IMR-90 (cell line): Measurements from ENCODE around the gene CCL4L2. TPM values are rescaled to one million over a fixed set of nuclear protein-coding genes. Genes with fewer than 3 reads are reported as not detected.

Experiments
- ATAC-seq: fragments of 200-7000 bp; cut with Tn5 transposase; 2 replicates; pipeline ENCODE4 v1.9.1; 2020; ENCODE audit warnings: low read depth, mild to moderate bottlenecking, moderate library complexity
- BruUV-seq: library from RNA; stranded (reverse); fragments of 400-500 nt; replicated peaks from 2 replicates; lab custom pipeline; 2021; lab: Mats Ljungman, UMichigan
- CTCF ChIA-PET: fragments of 300-600 bp; formaldehyde crosslinking; extraction: SDS; loops from one replicate; lab custom pipeline; 2021; ENCODE audit warnings: antibody characterized with exemption; lab: Yijun Ruan, JAX
- POLR2A ChIA-PET: fragments of 300-600 bp; sonication (Branson Sonifier 250); formaldehyde crosslinking; loops from one replicate; lab custom pipeline; 2022; ENCODE audit warnings: antibody characterized with exemption; ENCODE audit not compliant: unreplicated experiment; lab: Charles Lee
- DNase-seq: peaks from one replicate; pipeline ENCODE4 v3.0.0; 2013
- H2AFZ ChIP-seq: replicated peaks from 2 replicates; pipeline ENCODE3; 2013; ENCODE audit warnings: low read length, mild to moderate bottlenecking; ENCODE audit not compliant: poor library complexity
- H2AK5ac ChIP-seq: 2 replicates; pipeline ENCODE4 v1.6.1; 2013; ENCODE audit warnings: low read depth, low read length, inconsistent platforms
- H2AK9ac ChIP-seq: replicated peaks from 2 replicates; pipeline ENCODE3; 2013; ENCODE audit warnings: mild to moderate bottlenecking, low read depth, low read length, moderate library complexity; ENCODE audit not compliant: poor library complexity
- H2BK120ac ChIP-seq: 2 replicates; pipeline ENCODE4 v1.6.1; 2013; ENCODE audit warnings: low read depth, low read length, inconsistent platforms
- H2BK15ac ChIP-seq: 3 replicates; pipeline ENCODE4 v1.6.1; 2013; ENCODE audit warnings: low read depth, low read length, inconsistent platforms
- H2BK20ac ChIP-seq: 2 replicates; pipeline ENCODE4 v1.6.1; 2013; ENCODE audit warnings: low read depth, mild to moderate bottlenecking, inconsistent platforms, low read length, moderate library complexity
- H2BK5ac ChIP-seq: 2 replicates; pipeline ENCODE4 v1.6.1; 2013; ENCODE audit warnings: mild to moderate bottlenecking, low read depth, low read length, inconsistent platforms; ENCODE audit not compliant: poor library complexity, severe bottlenecking
- H3K14ac ChIP-seq: replicated peaks from 2 replicates; pipeline ENCODE4 v1.6.1; 2013; ENCODE audit warnings: low read depth, low read length, inconsistent platforms
- H3K18ac ChIP-seq: 2 replicates; pipeline ENCODE4 v1.6.1; 2013; ENCODE audit warnings: low read depth, low read length, control low read depth
- H3K23ac ChIP-seq: 2 replicates; pipeline ENCODE4 v1.6.1; 2013; ENCODE audit warnings: low read depth, low read length, inconsistent platforms
- H3K27ac ChIP-seq: 2 replicates; pipeline ENCODE4 v1.5.1; 2013; ENCODE audit warnings: mild to moderate bottlenecking, control low read depth, low read length; ENCODE audit not compliant: insufficient read depth
- H3K27me3 ChIP-seq: 2 replicates; pipeline ENCODE4 v1.6.1; 2013; ENCODE audit warnings: low read length; ENCODE audit not compliant: control insufficient read depth, insufficient read depth
- H3K36me3 ChIP-seq: 2 replicates; pipeline ENCODE4 v1.6.1; 2013; ENCODE audit warnings: low read length, mixed read lengths; ENCODE audit not compliant: control insufficient read depth, insufficient read depth
- H3K4ac ChIP-seq: 2 replicates; pipeline ENCODE4 v1.6.1; 2013; ENCODE audit warnings: low read depth, low read length, inconsistent platforms
- H3K4me1 ChIP-seq: 2 replicates; pipeline ENCODE4 v1.6.1; 2013; ENCODE audit warnings: low read length, mixed read lengths; ENCODE audit not compliant: control insufficient read depth, insufficient read depth
- H3K4me2 ChIP-seq: 2 replicates; pipeline ENCODE4 v1.6.1; 2013; ENCODE audit warnings: low read depth, mild to moderate bottlenecking, control low read depth, low read length, moderate library complexity
- H3K4me3 ChIP-seq: 2 replicates; pipeline ENCODE4 v1.5.1; 2013; ENCODE audit warnings: low read depth, mild to moderate bottlenecking, control low read depth, low read length, moderate library complexity; ENCODE audit not compliant: insufficient read depth
- H3K56ac ChIP-seq: 2 replicates; pipeline ENCODE4 v1.6.1; 2013; ENCODE audit warnings: low read length, inconsistent platforms; ENCODE audit not compliant: insufficient read depth; ENCODE audit errors: extremely low read depth
- H3K79me1 ChIP-seq, 2 experiments: 2 replicates each; pipeline ENCODE4 v1.6.1; 2013; ENCODE audit warnings: low read length in 2 of 2, inconsistent platforms in 1 of 2, low read depth in 1 of 2
- H3K9ac ChIP-seq: 2 replicates; pipeline ENCODE4 v1.6.1; 2013; ENCODE audit warnings: low read depth, low read length, control low read depth
- H3K9me1 ChIP-seq: 2 replicates; pipeline ENCODE4 v1.6.1; 2013; ENCODE audit warnings: low read length, inconsistent platforms; ENCODE audit not compliant: insufficient read depth
- H3K9me3 ChIP-seq: 2 replicates; pipeline ENCODE4 v1.6.1; 2013; ENCODE audit warnings: low read length; ENCODE audit not compliant: control insufficient read depth, insufficient read depth
- H4K20me1 ChIP-seq: 2 replicates; pipeline ENCODE4 v1.6.1; 2013; ENCODE audit warnings: low read length, inconsistent platforms; ENCODE audit not compliant: insufficient read depth
- H4K5ac ChIP-seq: 2 replicates; pipeline ENCODE4 v1.6.1; 2013; ENCODE audit warnings: mild to moderate bottlenecking, low read depth, low read length, control low read depth
- H4K8ac ChIP-seq, 2 experiments: 2 replicates each; pipeline ENCODE4 v1.6.1; 2013; ENCODE audit warnings: low read depth in 2 of 2, low read length in 2 of 2, control low read depth in 1 of 2, inconsistent platforms in 1 of 2
- H4K91ac ChIP-seq: 2 replicates; pipeline ENCODE4 v1.6.1; 2013; ENCODE audit warnings: low read depth, low read length, inconsistent platforms; ENCODE audit not compliant: insufficient read depth
- BHLHE40 ChIP-seq: fragments of 150-350 bp; IDR thresholded peaks from 2 replicates; pipeline ENCODE4 v1.6.1; 2016; ENCODE audit warnings: mild to moderate bottlenecking, low read depth, low read length
- CHD1 ChIP-seq: IDR thresholded peaks from 2 replicates; pipeline ENCODE4 v1.6.1; 2012; ENCODE audit warnings: low read depth, low read length, improper control_type of control experiment
- ELK1 ChIP-seq: fragments of 150-350 bp; IDR thresholded peaks from 2 replicates; pipeline ENCODE4 v1.6.1; 2016; ENCODE audit warnings: low read depth, mild to moderate bottlenecking, low read length, moderate library complexity, borderline replicate concordance
- MXI1 ChIP-seq: IDR thresholded peaks from 2 replicates; pipeline ENCODE4 v1.6.1; 2012; ENCODE audit warnings: low read depth, mild to moderate bottlenecking, low read length, moderate library complexity, borderline replicate concordance
- NFE2L2 ChIP-seq: fragments of 150-350 bp; IDR thresholded peaks from 2 replicates; pipeline ENCODE4 v1.6.1; 2016; ENCODE audit warnings: low read depth, mild to moderate bottlenecking, low read length
- POLR2A ChIP-seq: IDR thresholded peaks from 2 replicates; pipeline ENCODE4 v1.6.1; 2012; ENCODE audit warnings: mild to moderate bottlenecking, low read depth, low read length
- RCOR1 ChIP-seq: IDR thresholded peaks from 2 replicates; pipeline ENCODE4 v1.6.1; 2012; ENCODE audit warnings: mild to moderate bottlenecking, low read length, improper control_type of control experiment; ENCODE audit not compliant: insufficient replicate concordance
- RFX5 ChIP-seq: IDR thresholded peaks from 2 replicates; pipeline ENCODE4 v1.8.0; 2012; ENCODE audit warnings: low read depth, mild to moderate bottlenecking, low read length, moderate library complexity
- USF2 ChIP-seq: fragments of 150-350 bp; IDR thresholded peaks from 2 replicates; pipeline ENCODE4 v1.6.1; 2017; ENCODE audit warnings: mild to moderate bottlenecking, antibody characterized with exemption, low read length, low read depth
- dilution Hi-C: fragments of 300-500 bp; cut with HindIII; formaldehyde crosslinking; loops from one replicate; pipeline ENCODE4 v1.14.3; 2018; ENCODE audit warnings: low sequenced_read_pairs; ENCODE audit not compliant: unreplicated experiment
- in situ Hi-C: fragments of 300-500 bp; cut with MboI; formaldehyde crosslinking; loops from 3 replicates; pipeline ENCODE4 v1.14.3; 2019; ENCODE audit warnings: low sequenced_read_pairs, inconsistent platforms, mixed read lengths
- intact Hi-C: fragments of 100-400 bp; cut with micrococcal nuclease; formaldehyde crosslinking; loops from 2 replicates; pipeline ENCODE4 v1.10.0; 2022
- polyA plus RNA-seq, 3 experiments: library from polyadenylated mRNA; depleted of rRNA; stranded (reverse); fragments of >200 nt; gene quantifications; 2 replicates each; pipeline ENCODE4 v1.2.3, GENCODE V29; 2012; ENCODE audit warnings: low replicate concordance in 1 of 3
- total RNA-seq: library from RNA; depleted of rRNA; stranded (reverse); fragments of >200 nt; gene quantifications from 2 replicates; pipeline ENCODE4 v1.2.3, GENCODE V29; 2012

CCL4L2 gene
- total and polyA plus RNA-seq, 2 of the 4 experiments (the other 2 are of a cell fraction): not detected

DNA sequence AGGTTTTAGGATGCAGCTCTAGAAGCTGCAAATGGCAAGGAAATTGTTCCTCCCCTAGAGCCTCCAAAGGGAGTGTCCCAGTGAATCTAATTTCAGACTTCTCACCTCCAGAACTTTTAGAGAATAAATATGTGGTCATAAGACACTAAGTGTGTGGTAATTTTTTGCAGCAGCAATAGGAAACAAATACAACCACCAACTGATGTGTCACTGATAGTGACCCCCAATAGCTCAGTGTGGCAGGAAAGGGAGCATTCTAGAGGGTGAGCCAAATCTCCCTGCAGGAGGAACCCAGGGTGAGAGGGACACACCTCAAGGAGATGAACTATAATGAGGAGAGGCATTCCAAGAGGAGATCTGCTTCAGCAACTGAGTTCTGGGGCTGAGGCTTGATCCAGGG is 4.1 kb downstream of the CCL4L2 start:
- Histone ChIP-seq H2AK9ac (no peak overlapping the region), H3K27ac (no peak overlapping the region), H3K23ac (no peak overlapping the region), H3K56ac (no peak overlapping the region), H3K36me3 (no peaks in the 10 kb centered on the region), H3K27me3 (no peaks in the 10 kb centered on the region; the same call in none of the 2 replicates), H3K9me3 (no peaks in the 10 kb centered on the region), H3K4me1 (no peaks in the 10 kb centered on the region), H2BK5ac (no peak overlapping the region), H3K14ac (no peak overlapping the region), H2BK120ac (no peak overlapping the region), H4K5ac (no peak overlapping the region), H3K4me2 (no peak overlapping the region), H2BK20ac (no peak overlapping the region), H4K91ac (no peak overlapping the region), H4K20me1 (no peaks in the 10 kb centered on the region), H4K8ac (no peak overlapping the region), H3K18ac (no peak overlapping the region), H3K9ac (no peak overlapping the region), H3K4me3 (no peak overlapping the region), H3K9me1 (no peaks in the 10 kb centered on the region), H2AFZ (no peak overlapping the region), H2BK15ac (no peak overlapping the region), H3K4ac (no peak overlapping the region), H3K79me1 (no peaks in the 10 kb centered on the region), H2AK5ac (no peak overlapping the region)
- no peak for DNase-seq
- in situ Hi-C loops: loop anchor here (25.0 kb wide), 1 partner anchor 247 kb away; no protein-coding TSS in a partner anchor
- dilution Hi-C loops: no loop called here
- intact Hi-C loops: no loop called here
- ChIA-PET POLR2A (no interaction called here), CTCF (interaction anchor here (1.6 kb wide), 1 partner anchor 67 kb away, joined by 3 read pairs; no protein-coding TSS in a partner anchor)
- no peak for ATAC-seq
- TF ChIP-seq RFX5: no peak
- TF ChIP-seq CHD1: no peak
- TF ChIP-seq POLR2A: no peak
- TF ChIP-seq USF2: no peak
- no peak for TF ChIP-seq BHLHE40
- no peak for TF ChIP-seq MXI1
- no peak for TF ChIP-seq ELK1
- TF ChIP-seq NFE2L2: no peak
- TF ChIP-seq RCOR1: no peak
- BruUV-seq: no TSS peak
